ENCODE measurements around the gene HPSE2. TPM values are rescaled to one million over a fixed set of nuclear protein-coding genes. Genes with fewer than 3 reads are reported as not detected.
A peak's percentile ranks its signal among the peaks of the same experiment; 100 is the strongest.

Gene HPSE2
- total and polyA plus RNA-seq, 2 of the 13 experiments (the other 11 are each of a cell fraction or from before 2014, with no cell fraction given), result 0.01 TPM; not detected in 1

DNA sequence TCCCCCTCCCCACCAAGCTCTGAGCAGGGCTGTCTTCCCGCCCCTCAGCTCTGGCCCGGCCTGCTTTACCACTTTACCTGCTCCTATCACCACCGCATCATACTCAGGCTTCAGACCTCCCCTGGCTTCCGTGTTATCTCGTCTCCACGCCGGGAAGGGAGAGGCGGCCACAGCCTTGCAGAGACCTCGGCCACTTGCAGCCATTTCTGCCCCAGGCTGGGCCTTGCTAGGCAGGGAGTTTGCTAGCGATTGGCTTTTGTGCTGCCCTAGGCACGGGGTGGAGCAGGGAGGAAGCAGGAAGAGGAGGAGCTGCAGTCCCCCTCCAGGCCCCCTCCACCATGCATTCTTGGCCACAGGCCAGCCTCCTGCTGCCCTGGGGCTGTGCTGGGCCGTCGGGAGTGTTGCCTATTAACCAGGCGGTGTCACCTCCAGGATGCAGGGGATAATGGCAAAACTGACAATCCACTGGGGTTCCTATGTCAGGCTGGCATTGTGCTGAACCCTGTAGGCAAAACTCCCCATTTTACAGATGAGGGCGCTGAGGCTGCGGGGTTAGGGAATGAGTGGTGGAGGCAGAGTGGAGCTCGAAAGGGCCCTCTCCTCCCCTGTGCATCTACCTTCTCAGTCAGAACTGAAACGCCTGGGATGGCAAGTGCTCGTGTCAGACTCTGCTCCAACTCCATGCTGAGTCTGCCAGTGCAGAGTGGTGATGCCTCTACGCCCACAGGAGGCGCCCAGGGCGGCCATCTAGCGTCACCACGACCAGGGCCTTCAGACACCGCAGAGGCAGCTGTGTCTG lies 820.5 kb downstream of the HPSE2 start, which contains the start of gene PYROXD2 (continued):
- TF ChIP-seq ZNF224 (CRISPR knock-in tag; IDR thresholded peaks at IDR 0.05), result no peak
- TF ChIP-seq ZNF232 (CRISPR knock-in tag; IDR thresholded peaks at IDR 0.05; ENCODE audit: borderline replicate concordance), result peak; percentile 90
- TF ChIP-seq GABPB1 (CRISPR knock-in tag; IDR thresholded peaks at IDR 0.05), result peak; percentile 91
- TF ChIP-seq ZNF558 (CRISPR knock-in tag; IDR thresholded peaks at IDR 0.05; ENCODE audit: borderline replicate concordance), result no peak
- TF ChIP-seq, protein P1, sequence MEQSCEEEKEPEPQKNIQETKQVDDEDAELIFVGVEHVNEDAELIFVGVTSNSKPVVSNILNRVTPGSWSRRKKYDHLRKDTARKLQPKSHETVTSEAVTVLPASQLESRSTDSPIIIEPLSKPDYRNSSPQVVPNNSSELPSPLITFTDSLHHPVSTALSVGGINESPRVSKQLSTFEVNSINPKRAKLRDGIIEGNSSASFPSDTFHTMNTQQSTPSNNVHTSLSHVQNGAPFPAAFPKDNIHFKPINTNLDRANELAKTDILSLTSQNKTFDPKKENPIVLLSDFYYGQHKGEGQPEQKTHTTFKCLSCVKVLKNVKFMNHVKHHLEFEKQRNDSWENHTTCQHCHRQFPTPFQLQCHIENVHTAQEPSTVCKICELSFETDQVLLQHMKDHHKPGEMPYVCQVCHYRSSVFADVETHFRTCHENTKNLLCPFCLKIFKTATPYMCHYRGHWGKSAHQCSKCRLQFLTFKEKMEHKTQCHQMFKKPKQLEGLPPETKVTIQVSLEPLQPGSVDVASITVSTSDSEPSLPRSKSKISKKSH (CRISPR knock-in tag; IDR thresholded peaks at IDR 0.05; ENCODE audit: borderline replicate concordance), result 0 out of 2 replicates have a peak, but pooled peaks have one; percentile 36
- no peak for TF ChIP-seq TCF7 (IDR thresholded peaks at IDR 0.05; ENCODE audit: low read depth)
- TF ChIP-seq ELF1 (CRISPR knock-in tag; IDR thresholded peaks at IDR 0.05), result peak; percentile 86
- 0 out of 2 replicates have a peak, but pooled peaks have one; percentile 30 for TF ChIP-seq ZNF235 (CRISPR knock-in tag; IDR thresholded peaks at IDR 0.05; ENCODE audit: borderline replicate concordance)
- no peak for TF ChIP-seq RARG (CRISPR knock-in tag; IDR thresholded peaks at IDR 0.05; ENCODE audit: low read depth)
- peak; percentile 82; the same call in 1 of the 2 replicates for TF ChIP-seq ZNF33B (CRISPR knock-in tag; IDR thresholded peaks at IDR 0.05)
- TF ChIP-seq FOXJ3 (CRISPR knock-in tag; IDR thresholded peaks at IDR 0.05; ENCODE audit: borderline replicate concordance), result no peak
- peak; percentile 64; the same call in 1 of the 2 replicates for TF ChIP-seq ZBTB2 (CRISPR knock-in tag; IDR thresholded peaks at IDR 0.05; ENCODE audit: low read depth)
- peak; percentile 66; the same call in 1 of the 2 replicates for TF ChIP-seq TEAD2 (CRISPR knock-in tag; IDR thresholded peaks at IDR 0.05)
- TF ChIP-seq KAT7 (CRISPR knock-in tag; IDR thresholded peaks at IDR 0.05; ENCODE audit: borderline replicate concordance), result no peak
- TF ChIP-seq USF2 (IDR thresholded peaks at IDR 0.05; ENCODE audit: low read depth, low read length), result no peak
- no peak for TF ChIP-seq USF2 (CRISPR knock-in tag; IDR thresholded peaks at IDR 0.05; ENCODE audit: borderline replicate concordance)
- TF ChIP-seq ZNF83 (CRISPR knock-in tag; IDR thresholded peaks at IDR 0.05; ENCODE audit: borderline replicate concordance), result no peak
- TF ChIP-seq HDAC1 (CRISPR knock-in tag; IDR thresholded peaks at IDR 0.05), result peak; percentile 84
- no peak for TF ChIP-seq TBL1XR1 (IDR thresholded peaks at IDR 0.05; ENCODE audit: borderline replicate concordance, low read length, partially characterized antibody)
- peak; percentile 77; the same call in 1 of the 2 replicates for TF ChIP-seq ZBTB20 (CRISPR knock-in tag; IDR thresholded peaks at IDR 0.05; ENCODE audit: borderline replicate concordance, low read depth)
- TF ChIP-seq ZNF225 (CRISPR knock-in tag; IDR thresholded peaks at IDR 0.05), result peak; percentile 60; the same call in 1 of the 2 replicates
- TF ChIP-seq, protein P2, sequence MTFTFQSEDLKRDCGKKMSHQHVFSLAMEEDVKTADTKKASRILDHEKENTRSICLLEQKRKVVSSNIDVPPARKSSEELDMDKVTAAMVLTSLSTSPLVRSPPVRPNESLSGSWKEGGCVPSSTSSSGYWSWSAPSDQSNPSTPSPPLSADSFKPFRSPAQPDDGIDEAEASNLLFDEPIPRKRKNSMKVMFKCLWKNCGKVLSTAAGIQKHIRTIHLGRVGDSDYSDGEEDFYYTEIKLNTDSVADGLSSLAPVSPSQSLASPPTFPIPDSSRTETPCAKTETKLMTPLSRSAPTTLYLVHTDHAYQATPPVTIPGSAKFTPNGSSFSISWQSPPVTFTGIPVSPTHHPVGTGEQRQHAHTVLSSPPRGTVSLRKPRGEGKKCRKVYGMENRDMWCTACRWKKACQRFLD (CRISPR knock-in tag; IDR thresholded peaks at IDR 0.05; ENCODE audit: borderline replicate concordance), result 0 out of 2 replicates have a peak, but pooled peaks have one; percentile 35
